CMK (cell line): ENCODE measurements around the gene PRMT2.

Experiments used
- DNase-seq: peaks from one replicate; pipeline ENCODE4 v3.0.0-alpha.2; 2010; ENCODE audit warnings: low read depth

PRMT2 gene

DNA sequence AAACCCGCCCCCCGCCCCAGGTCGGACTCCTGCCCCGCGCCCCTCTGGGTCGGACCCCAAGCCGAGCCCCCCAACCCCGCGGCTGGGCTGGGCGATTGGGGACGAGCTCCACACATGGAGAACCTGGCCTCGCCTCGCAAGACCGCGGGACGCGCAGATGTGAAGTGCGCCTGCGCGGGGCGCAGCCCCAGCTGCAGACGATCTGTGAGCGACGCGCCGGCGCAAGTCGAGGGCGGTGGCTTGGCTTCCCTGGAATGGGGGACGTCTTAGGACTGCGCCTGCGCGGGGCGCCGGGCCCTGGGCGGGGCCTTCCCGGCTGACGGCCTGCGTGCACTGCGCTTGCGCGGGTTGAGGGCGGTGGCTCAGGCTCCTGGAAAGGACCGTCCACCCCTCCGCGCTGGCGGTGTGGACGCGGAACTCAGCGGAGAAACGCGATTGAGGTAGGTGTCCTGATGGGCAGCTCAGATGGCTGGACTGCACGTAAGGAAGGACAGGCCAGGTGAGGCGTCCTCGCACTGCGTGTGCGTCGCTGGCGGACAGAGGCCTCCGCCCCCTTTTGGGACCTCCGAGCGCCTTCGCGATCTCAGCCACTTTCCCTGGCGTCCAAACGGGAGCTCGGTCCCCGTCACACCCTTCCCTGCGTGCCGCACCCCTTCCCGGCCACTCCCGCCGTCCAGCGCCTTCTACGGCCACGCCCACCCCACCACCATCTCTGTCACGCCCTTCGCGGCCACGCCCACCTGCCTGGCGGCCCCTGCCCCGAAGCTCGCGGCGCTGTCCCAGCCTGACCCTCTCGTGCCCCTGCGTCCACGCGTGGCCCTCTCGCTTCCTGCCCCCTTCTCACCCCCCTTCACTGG is at the start of gene PRMT2:
Gene PRMT2 (plus strand): TSS at position 351 of the 857 bp plus-strand sequence. CDS start 1,278 bp downstream, outside the sequence.
- peak; percentile 99 for DNase-seq

DNA sequence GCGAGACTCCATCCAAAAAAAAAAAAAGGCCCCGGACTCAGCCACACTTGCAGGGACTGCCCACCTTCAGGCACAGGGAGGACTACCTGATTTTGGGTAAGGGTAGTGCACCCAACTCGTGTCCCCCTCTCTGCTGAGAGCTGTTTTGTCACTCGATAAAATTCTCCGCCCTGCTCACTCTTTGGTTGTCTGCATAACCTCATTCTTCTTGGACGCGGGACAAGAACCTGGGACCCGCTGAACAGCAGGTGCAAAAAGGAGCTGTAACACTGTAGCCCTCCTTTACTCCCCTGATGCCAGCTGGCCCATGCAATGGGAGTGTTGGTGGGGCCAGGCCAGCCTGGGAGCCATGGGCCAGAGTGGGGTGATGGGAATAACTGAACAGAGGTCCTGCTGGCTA is 41.2 kb upstream of the PRMT2 start:
- DNase-seq, result no peak

DNA sequence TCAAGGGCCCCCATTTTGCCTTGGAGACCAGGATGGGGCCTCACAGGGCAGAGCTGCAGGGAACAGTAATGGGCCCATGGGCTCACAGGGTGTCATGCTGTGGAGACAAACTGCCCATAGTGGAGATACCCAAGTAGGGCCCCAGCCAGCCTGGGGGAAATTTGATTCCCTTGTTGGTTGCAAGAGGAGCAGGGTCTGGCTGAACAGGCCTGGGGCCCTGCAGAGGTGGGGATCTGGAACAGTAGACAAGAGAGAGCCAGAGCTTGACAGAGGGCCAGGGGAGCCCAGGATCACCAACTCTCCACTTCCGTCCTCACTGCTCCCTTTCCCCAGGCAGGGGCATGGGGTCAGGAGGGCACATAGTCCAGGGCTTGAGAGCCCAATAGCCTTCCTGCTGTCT is 39.3 kb upstream of the PRMT2 start:
- no peak for DNase-seq

DNA sequence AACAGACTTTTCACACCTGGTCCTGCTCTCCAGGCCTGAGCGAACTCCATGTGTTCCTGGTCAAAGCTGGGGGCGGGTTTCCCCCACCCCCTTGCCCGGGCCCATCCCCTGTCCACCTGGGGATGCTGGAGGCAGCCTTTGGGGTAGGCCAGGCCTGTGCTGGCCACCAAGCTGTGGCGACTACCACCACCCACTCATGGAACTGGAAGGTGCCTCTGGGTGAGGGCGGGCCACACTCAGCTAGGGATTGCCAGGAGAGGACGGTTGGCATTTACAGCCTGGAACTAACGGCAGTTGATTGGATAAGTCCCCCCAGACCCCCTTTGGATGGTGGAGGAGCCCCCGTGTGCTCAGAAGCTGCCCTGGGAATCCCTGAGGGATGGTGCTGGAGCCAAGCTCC is 38.4 kb upstream of the PRMT2 start:
- DNase-seq, result no peak

DNA sequence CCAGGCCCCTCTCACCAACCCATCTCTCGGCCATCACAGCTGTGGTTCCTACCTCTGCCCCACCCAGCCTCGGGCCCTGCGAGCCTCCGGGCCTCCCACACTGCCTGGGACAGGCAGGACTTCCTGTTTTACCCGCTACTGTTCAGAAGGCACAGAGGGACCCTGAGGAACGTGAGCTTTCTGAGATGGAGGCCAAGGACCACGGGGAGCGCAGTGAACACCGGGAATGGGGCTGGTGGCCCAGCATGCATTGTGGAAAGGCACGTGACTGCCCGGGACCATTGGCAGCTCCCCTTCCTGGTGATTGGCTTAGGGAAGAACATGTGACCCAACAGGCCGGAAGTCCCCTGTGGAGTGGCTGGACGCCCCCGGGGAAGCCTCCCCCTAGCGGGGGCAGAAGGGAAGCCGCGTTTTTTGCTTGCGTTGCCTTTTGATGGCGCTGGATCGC is 37.6 kb upstream of the PRMT2 start:
- DNase-seq, result no peak

DNA sequence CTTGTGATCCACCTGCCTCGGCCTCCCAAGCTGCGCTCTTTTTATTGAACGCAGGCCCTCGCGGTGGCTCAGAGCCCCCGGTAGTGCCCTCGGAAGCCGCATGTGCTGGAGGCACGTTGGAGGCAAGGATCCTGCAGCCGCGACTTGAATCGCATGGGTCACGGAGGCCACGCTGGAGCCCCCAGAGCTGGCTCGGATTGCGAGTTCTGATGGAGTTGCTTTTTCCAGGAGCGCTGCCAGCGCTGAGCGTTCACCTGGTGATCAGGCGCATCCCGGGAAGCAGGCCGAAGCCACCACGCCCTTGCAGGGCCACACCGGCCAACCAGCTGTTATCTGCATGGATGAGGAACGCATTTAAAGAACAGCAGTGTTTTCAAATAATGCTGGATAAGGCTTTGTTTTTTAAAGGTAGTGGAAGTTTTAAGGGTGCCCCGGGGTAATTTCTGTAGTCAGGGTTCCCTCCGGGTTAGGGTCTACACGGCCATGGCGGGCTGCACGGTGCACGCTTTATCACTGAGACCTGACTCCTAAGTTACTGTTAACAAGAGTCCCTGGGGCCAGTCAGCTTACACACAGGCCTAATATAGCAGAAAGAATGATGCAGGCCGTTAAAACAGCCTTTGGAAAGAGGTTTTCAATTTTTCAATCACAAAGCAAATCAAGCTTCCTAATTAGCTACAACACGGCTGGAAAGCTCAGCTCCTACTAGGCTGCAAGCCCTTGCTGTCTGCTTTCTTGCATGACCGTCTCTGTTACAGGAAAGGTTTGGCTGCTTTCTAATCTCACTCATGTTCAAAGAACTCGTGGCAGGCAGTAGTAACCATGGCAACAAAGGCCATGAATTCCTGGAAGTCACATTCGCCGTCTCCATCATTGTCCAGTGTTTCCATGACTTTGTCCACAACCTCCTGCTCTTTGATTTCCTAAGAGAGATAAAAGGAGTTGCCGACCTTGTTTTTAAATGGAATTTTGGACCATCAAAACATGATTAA is 36.6 kb upstream of the PRMT2 start:
- no peak for DNase-seq

DNA sequence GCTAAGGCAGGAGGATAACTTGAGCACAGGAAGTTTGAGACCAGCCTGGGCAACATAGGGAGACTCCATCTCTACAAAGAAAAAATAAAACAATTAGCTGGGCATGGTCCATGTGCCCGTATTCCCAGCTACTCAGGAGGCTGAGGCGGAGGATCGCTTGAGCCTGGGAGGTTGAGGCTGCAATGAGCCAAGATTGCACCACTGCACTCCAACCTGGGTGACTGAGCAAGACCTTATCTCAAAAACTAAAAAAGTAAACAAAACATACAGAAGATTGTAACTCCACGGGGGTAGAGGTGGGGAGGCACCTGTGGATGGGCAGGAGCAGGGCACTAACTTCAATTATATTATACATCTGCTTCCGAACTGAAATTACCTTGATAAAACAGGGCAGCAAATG is 35.2 kb upstream of the PRMT2 start:
- no peak for DNase-seq

DNA sequence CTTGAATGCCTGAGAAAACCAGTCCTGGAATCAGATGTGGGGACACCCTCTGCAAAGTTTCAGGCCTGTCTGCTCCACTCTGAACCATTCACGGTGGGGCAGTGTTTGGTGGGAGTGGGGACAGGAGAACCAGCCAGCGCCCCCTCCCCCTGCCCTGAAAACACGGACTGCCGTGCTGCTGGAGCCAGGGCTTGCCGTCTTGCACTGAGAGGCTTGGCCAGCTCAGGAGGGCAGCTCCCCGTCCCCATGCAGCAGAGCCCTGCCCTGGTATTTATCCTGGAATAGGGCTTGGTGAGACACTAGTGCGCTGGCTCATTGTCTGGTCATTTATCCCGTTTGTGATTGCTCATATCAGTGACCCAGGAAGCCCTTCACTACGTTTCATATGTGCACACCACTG is 34.5 kb upstream of the PRMT2 start:
- DNase-seq, result no peak

DNA sequence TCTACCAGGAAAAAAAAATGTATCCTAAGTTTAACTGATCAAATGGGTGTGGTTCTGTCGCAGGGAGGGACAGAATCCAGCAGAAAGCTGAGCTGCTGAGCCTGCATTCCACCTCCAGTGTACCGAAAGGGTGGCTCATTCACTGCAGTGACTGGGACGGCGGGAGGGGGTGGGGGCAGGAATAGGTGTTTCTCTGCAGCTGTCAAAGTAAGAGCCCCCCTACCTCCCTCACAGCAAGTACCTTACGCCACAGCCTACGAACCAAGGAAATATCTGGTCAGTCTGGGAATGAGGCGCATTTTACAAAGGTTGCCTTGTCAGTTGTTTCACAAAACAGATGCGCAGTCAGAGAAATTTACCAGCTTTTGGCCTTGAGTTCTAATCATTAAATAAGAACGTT is 32.2 kb upstream of the PRMT2 start:
- no peak for DNase-seq

DNA sequence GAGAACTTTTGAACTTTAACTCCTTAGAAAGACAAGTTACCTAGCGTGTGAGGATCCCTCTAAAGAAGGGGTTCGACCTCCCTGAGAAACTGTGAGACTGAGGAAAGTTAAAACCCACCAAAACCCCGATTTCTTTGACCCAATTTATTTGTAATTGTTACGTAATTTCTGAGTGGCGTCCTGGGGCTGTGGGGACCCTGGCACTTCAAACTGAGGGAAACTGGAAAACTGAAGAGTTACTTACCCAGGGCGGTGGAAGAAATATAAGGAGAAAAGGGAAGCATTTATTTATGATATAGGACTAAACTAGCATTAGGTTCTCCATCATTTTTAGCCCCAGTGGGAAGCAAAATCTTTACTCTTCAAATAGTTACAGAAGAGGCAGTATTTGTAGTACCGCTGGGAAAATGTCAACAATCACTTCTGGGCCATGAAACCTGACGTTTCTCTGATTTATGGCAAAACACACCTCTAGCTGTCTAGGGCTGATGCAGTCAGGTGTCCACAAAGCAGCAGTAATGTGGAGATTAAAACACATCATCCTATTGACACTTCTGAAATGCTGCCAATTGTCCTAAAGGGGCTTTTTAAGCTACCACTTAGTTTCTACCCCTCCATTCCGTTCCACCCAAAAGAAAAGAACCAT is 31.0 kb upstream of the PRMT2 start:
- DNase-seq, result no peak

DNA sequence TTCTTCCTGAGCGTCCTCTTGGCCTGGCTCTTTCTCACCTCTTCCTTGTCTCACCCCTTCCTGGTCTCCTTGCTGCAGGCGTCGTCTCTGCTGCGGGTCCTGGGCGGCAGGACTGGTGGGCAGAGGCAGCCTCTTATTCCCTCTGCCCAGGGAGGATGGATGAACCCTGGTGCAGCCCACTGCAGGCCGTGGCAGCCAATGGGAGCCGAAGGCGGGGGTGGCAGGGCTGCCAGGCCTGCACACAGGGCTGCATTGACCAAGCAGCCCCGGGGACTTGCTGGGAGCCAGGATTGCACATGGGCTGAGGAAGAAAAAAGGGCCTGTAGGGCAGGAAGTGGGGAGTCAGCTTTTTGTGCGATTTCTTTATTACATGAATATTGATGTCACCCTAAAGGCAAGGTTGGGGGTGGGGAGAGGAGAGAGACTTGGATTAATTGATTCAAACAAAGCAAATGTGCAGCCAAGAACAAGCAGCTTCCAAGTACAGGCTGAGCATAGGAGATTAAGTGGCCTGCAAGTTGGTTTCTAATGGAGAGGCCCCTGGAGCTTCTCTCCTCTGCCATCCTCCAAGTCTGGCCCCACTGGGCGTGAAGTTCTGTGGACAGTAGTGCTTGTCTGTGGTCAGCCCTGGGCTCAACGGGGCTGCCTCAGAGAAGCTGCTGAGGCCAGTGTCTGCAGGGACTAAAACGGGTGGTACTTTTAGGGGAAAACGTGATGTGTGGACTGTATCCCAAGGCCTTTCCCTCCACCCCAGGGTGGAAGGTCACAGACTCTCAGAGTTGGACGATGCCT is 30.3 kb upstream of the PRMT2 start, which contains the start of gene S100B:
Gene S100B (minus strand): TSS at position 108 of the 792 bp plus-strand sequence. CDS start 2,667 bp downstream, outside the sequence.
- no peak for DNase-seq

DNA sequence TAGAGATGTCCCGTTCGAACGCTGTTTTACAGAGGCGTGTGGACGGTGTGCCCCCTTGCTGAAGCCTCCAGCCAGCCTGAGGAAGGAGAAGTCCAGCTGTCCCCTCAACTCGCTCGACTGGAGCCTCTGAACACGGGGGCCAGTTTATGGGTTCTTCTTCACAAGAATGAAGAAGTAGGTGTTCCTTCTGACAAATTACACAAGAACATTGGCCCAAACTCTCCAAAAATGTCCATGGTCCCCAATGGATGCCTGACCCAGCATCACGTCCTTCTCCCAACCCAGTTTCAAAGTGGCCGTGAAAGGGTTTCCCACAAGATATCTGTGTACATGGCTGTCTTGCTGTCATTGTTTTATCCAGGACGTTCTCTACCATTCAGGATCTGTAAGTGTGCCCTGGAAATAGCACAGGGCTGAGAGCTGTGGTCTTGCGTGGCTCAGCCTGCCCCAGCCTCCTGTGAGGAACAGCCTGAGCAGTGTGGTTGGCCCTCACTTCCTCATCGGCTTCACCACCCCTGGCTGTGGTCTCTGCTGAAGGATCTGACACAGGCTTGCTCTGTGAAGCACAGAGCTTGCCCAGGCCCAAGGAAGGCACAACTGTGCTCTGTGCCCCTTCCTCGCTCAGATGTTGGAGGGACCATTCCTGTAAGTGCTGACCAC is 29.6 kb upstream of the PRMT2 start:
- peak; percentile 86 for DNase-seq

DNA sequence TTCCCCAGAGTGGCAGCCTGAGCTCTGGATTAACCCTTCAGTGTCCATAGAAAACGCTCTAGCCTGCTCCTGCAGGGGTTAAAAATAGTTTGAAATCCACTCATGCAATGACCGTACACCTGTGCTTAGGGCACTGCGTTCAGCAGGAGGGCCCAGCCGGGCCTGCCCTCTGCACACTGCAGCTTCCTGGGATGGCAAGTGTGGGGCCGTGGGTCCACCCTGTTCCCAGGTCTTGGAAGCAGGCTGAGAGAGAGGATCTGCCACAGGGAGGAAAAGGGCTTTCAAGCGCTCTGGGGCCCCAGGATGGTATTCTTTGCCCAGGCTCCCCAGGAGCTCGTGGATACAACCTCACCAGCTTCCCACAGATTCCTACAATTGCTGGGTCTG is 29.1 kb upstream of the PRMT2 start:
- DNase-seq, result no peak

DNA sequence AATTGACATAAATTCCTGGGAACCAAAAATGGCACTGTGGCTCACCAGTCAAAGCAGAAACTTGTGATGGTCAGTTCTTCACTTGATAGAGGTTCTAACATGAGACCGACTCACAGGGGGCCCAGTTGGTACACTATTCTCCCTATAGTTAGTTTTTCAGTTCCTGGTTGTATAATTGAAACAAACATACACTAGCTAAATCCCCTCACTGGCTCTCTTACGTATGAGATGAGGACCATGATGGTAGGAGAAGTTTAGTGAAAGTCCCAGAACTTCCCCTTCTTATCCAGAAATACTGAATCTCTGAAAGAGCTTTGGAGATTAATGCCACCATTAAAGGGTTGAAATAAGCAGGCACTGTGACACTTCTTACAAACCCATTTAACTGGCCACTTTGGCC is 27.8 kb upstream of the PRMT2 start:
- no peak for DNase-seq

DNA sequence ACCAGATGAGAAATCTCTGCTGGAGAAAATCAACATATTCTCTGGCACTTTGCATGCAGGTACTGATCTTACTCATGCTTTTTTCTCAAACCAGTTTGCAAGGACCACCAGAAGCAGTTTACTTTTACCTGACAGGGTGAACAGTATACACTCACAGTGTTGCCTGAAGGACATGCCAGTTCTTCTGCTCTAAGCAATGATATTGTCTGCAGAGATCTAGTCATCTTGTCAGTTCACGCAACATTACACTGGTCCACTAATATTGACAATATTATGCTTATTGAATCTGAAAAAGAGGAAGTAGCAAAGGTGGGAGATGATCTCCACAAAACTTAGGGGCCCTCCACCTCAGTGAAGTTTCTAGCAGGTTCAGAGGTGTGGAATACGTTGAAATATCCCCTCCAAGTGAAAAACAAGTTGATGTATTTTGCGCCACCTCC is 26.8 kb upstream of the PRMT2 start:
- DNase-seq, result no peak

DNA sequence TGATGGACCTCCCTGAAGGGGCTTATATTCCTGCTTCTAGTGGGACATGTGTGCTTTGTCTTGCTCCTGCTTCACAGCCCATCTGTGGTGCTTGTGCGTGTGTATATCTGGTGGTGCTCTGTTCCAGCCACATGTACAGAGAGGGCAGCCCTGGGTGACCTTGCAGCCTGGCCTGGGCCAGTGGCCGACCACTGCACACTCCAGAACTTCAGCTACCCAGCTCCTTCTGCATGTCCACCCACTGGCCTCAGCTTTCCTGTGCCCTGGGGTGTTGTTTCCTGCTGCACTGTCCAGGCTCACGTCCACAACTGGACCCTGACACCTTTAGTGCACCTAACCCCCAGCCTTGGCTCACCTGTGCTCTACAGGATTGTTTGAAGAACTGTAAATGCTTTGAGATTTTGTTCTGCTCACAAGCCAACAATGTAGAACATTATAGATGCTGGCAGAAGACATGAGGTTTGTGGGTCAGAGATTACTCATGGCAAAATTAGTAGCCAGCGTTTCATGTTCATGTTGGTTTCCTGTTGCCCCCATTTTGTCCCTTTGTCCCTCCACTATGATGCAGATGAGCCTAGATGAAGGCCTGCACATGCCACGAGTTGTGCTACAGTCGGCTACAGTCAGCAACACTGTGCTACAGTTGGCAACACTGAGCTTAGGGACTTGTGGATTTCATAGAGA is 25.3 kb upstream of the PRMT2 start:
- no peak for DNase-seq

DNA sequence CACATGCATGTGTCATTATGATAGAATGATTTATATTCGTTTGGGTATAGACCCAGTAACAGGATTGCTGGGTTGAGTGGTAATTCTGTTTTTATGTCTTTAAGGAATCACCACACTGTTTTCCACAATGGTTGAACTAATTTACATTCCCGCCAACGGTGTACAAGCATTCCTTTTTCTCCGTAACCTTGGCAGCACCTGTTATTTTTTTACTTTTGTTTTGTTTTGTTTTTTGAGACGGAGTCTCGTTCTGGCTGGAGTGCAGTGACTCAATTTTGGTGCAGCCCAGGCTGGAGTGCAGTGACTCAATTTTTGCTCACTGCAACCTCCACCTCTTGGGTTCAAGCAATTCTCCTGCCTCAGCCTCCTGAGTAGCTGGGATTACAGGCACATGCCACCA is 22.1 kb upstream of the PRMT2 start:
- no peak for DNase-seq

DNA sequence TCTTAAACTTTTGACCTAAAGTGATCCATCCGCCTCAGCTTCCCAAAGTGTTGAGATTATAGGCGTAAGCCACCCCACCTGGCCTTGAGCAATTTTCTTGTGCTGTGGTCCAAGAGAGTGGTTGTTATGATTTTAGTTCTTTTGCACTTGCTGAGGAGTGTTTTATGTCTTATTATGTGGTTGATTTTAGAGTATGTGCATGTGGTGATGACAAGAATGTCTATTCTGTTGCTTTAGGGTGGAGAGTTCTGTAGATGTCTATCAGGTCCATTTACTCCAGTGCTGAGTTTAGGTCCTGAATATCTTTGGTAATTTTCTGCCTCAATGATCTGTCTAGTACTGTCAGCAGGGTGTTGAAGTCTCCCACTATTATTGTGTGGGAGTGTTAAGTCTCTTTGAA is 19.4 kb upstream of the PRMT2 start:
- DNase-seq, result no peak

DNA sequence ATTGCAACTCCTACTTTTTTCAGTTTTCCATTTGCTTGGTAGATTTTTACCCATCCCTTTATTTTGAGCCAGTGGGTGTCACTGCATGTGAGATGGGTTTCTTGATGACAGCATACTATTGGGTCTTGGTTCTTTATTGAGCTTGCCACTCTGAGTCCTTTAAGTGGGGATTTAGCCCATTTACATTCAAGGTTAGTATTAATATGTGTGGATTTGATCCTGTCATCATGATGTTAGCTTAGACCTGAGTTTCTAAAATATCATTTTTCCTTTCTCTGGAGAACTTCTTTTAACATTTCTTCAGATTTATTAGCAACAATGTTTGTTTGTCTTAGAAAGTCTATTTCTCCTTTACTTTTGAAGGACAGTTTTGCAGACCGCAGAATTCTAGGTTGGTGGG is 18.8 kb upstream of the PRMT2 start:
- DNase-seq, result no peak
